HL-60 (cell line): ENCODE data around the gene CEP162.

Experiments used
- DNase-seq, 2 experiments: peaks; one replicate each; pipeline ENCODE4 v3.0.0-alpha.2; 2010 to 2020; ENCODE audit warnings: low read depth in 1 of 2, low spot score in 1 of 2
- H3K27ac ChIP-seq: fragments of 250-450 bp; sonication (Bioruptor Pico); replicated peaks from 2 replicates; pipeline ENCODE4 v1.5.1; 2020; ENCODE audit warnings: mild to moderate bottlenecking, moderate library complexity
- H3K27me3 ChIP-seq: fragments of 250-450 bp; sonication (Bioruptor Pico); 2 replicates; pipeline ENCODE4 v1.5.1; 2021; ENCODE audit warnings: mild to moderate bottlenecking, moderate library complexity; ENCODE audit not compliant: insufficient read depth, poor library complexity, severe bottlenecking
- H3K4me3 ChIP-seq: replicated peaks from 2 replicates; pipeline ENCODE4 v1.5.1; 2011; ENCODE audit warnings: mild to moderate bottlenecking, control low read depth, low read length; ENCODE audit not compliant: insufficient read depth
- CTCF ChIP-seq: IDR thresholded peaks from one replicate; pipeline ENCODE4 v1.5.1; 2011; ENCODE audit warnings: low read length, control low read depth, inconsistent platforms; ENCODE audit not compliant: insufficient read depth
- GABPA ChIP-seq: IDR thresholded peaks from 2 replicates; pipeline ENCODE4 v1.6.1; 2012; ENCODE audit warnings: low read depth
- POLR2AphosphoS5 ChIP-seq: IDR thresholded peaks from 2 replicates; pipeline ENCODE4 v1.6.1; 2012; ENCODE audit warnings: low read depth
- REST ChIP-seq: IDR thresholded peaks from 2 replicates; pipeline ENCODE4 v1.6.1; 2012; ENCODE audit warnings: low read depth; ENCODE audit not compliant: insufficient replicate concordance
- SPI1 ChIP-seq: IDR thresholded peaks from 2 replicates; pipeline ENCODE4 v1.6.1; 2012; ENCODE audit warnings: low read depth, mild to moderate bottlenecking, borderline replicate concordance

CEP162 gene

GRCh38 chr6:84255641-84256040 is 28.2 kb upstream of the CEP162 start:
- no peak for DNase-seq
- no peak for TF ChIP-seq REST
- no peak for TF ChIP-seq GABPA
- TF ChIP-seq SPI1, result no peak
- TF ChIP-seq POLR2AphosphoS5, result no peak
- no peak for TF ChIP-seq CTCF
- no peaks in the 10 kb centered on the region for H3K27me3 ChIP-seq
- H3K4me3 ChIP-seq, result no peak overlapping the region
- no peak overlapping the region for H3K27ac ChIP-seq

GRCh38 chr6:84253380-84253779 is 25.9 kb upstream of the CEP162 start:
- TF ChIP-seq CTCF (no peak), POLR2AphosphoS5 (no peak), REST (no peak), GABPA (no peak), SPI1 (no peak)
- DNase-seq, result no peak
- no peak overlapping the region for H3K4me3 ChIP-seq
- H3K27me3 ChIP-seq, result no peaks in the 10 kb centered on the region
- no peak overlapping the region for H3K27ac ChIP-seq

- TF ChIP-seq REST (no peak), POLR2AphosphoS5 (no peak), SPI1 (no peak), CTCF (no peak), GABPA (no peak)
These were observed 24.6 kb upstream of the CEP162 start for GRCh38 chr6:84251891-84252539.

More at GRCh38 chr6:84251891-84252539, 24.6 kb upstream of the CEP162 start:
- DNase-seq, result no peak
- no peak overlapping the region for H3K27ac ChIP-seq
- no peak overlapping the region for H3K4me3 ChIP-seq
- H3K27me3 ChIP-seq, result no peaks in the 10 kb centered on the region
